ENCODE data around the gene PPIF. TPM values are rescaled to one million over a fixed set of nuclear protein-coding genes. Genes with fewer than 3 reads are reported as not detected.

Gene PPIF
- total RNA-seq, 6 donors from 2014 or later = 19.3 to 46.5 (median 31.2) TPM

GRCh38 chr10:79403441-79404230, 56.4 kb downstream of the PPIF start:
- H3K9me3 ChIP-seq = no peaks in the 10 kb centered on the region
- ATAC-seq (ENCODE audit: low FRiP score in 2 of 2) = no peak
- WGBS, 2 donors = 34 to 44% methylated on average over 11 to 22 of the region's 23 CpGs
- TF ChIP-seq EP300 (IDR thresholded peaks at IDR 0.05) = no peak
- TF ChIP-seq POLR2AphosphoS5 (IDR thresholded peaks at IDR 0.05) = no peak
- TF ChIP-seq, protein P1, sequence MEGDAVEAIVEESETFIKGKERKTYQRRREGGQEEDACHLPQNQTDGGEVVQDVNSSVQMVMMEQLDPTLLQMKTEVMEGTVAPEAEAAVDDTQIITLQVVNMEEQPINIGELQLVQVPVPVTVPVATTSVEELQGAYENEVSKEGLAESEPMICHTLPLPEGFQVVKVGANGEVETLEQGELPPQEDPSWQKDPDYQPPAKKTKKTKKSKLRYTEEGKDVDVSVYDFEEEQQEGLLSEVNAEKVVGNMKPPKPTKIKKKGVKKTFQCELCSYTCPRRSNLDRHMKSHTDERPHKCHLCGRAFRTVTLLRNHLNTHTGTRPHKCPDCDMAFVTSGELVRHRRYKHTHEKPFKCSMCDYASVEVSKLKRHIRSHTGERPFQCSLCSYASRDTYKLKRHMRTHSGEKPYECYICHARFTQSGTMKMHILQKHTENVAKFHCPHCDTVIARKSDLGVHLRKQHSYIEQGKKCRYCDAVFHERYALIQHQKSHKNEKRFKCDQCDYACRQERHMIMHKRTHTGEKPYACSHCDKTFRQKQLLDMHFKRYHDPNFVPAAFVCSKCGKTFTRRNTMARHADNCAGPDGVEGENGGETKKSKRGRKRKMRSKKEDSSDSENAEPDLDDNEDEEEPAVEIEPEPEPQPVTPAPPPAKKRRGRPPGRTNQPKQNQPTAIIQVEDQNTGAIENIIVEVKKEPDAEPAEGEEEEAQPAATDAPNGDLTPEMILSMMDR (IDR thresholded peaks at IDR 0.05) = no peak
- TF ChIP-seq POLR2A (IDR thresholded peaks at IDR 0.05) = no peak
- H3K4me1 ChIP-seq = peaks cover 74 to 99% (median 92%) of the 10 kb centered on the region in 4 donors
- DNase-seq = peak in 1 of 2 donors; percentile 78
- no peak overlapping the region for H3K4me3 ChIP-seq
- H3K27ac ChIP-seq = peak overlapping the region; percentile 81 to 91 (median 84)
- H3K36me3 ChIP-seq = no peaks in the 10 kb centered on the region
- no peaks in the 10 kb centered on the region for H3K27me3 ChIP-seq

- no peaks in the 10 kb centered on the region for H3K36me3 ChIP-seq
- no peaks in the 10 kb centered on the region for H3K27me3 ChIP-seq
- no peaks in the 10 kb centered on the region for H3K9me3 ChIP-seq
- DNase-seq (no peak), ATAC-seq (ENCODE audit: low FRiP score in 2 of 2) (peak; percentile 12 to 72)
- peaks cover 71 to 98% (median 90%) of the 10 kb centered on the region in 4 donors for H3K4me1 ChIP-seq
- H3K27ac ChIP-seq = peak overlapping the region; percentile 81 to 91 (median 84)
- no peak overlapping the region for H3K4me3 ChIP-seq
- TF ChIP-seq EP300 (IDR thresholded peaks at IDR 0.05) = no peak
- TF ChIP-seq POLR2AphosphoS5 (IDR thresholded peaks at IDR 0.05) = peak in 1 of 2 donors; percentile 33
- no peak for TF ChIP-seq POLR2A (IDR thresholded peaks at IDR 0.05)
- 15 to 50% methylated on average over 5 to 6 of the region's 7 CpGs for WGBS, 2 donors
These were observed 57.0 kb downstream of the PPIF start for GRCh38 chr10:79404231-79404609.

- Histone ChIP-seq H3K4me3 (no peak overlapping the region), H3K27ac (peak overlapping the region; percentile 35 to 87 (median 80)), H3K4me1 (peaks cover 70 to 97% (median 90%) of the 10 kb centered on the region in 4 donors)
These were observed 57.4 kb downstream of the PPIF start for GRCh38 chr10:79404690-79405131.

More at GRCh38 chr10:79404690-79405131, 57.4 kb downstream of the PPIF start:
- no peak for TF ChIP-seq POLR2A (IDR thresholded peaks at IDR 0.05)
- TF ChIP-seq, protein P1 (IDR thresholded peaks at IDR 0.05) = no peak
- no peak for TF ChIP-seq POLR2AphosphoS5 (IDR thresholded peaks at IDR 0.05)
- no peak for TF ChIP-seq EP300 (IDR thresholded peaks at IDR 0.05)
- DNase-seq = no peak
- no peaks in the 10 kb centered on the region for H3K27me3 ChIP-seq
- no peaks in the 10 kb centered on the region for H3K36me3 ChIP-seq
- H3K9me3 ChIP-seq = no peaks in the 10 kb centered on the region
- no peak for ATAC-seq (ENCODE audit: low FRiP score in 2 of 2)
- WGBS, 2 donors = 59 to 74% methylated on average over 5 of the region's 5 CpGs

Other genes with a start within 250 kb of the PPIF start
- 10 to 100 TPM; 12.6 to 45.7 (median 21.0) TPM for gene ZCCHC24, start 98.2 kb downstream of the PPIF start, total RNA-seq
- under 1 TPM in 4 of 6 donors, not detected in 2; 0.07 to 0.37 (median 0.15) TPM for gene EIF5AL1, start 165.1 kb downstream of the PPIF start, total RNA-seq
- gene SFTPA2, start 212.9 kb downstream of the PPIF start, total RNA-seq = over 10,000 TPM in 4 of 6 donors, 1,000 to 10,000 TPM in 2; 9,072 to 22,500 (median 12,135) TPM